Measurements from ENCODE around the gene RABAC1. TPM values are rescaled to one million over a fixed set of nuclear protein-coding genes. Genes with fewer than 3 reads are reported as not detected.

Gene RABAC1
- total RNA-seq, 1 donor from 2014 or later, result 124 TPM

DNA sequence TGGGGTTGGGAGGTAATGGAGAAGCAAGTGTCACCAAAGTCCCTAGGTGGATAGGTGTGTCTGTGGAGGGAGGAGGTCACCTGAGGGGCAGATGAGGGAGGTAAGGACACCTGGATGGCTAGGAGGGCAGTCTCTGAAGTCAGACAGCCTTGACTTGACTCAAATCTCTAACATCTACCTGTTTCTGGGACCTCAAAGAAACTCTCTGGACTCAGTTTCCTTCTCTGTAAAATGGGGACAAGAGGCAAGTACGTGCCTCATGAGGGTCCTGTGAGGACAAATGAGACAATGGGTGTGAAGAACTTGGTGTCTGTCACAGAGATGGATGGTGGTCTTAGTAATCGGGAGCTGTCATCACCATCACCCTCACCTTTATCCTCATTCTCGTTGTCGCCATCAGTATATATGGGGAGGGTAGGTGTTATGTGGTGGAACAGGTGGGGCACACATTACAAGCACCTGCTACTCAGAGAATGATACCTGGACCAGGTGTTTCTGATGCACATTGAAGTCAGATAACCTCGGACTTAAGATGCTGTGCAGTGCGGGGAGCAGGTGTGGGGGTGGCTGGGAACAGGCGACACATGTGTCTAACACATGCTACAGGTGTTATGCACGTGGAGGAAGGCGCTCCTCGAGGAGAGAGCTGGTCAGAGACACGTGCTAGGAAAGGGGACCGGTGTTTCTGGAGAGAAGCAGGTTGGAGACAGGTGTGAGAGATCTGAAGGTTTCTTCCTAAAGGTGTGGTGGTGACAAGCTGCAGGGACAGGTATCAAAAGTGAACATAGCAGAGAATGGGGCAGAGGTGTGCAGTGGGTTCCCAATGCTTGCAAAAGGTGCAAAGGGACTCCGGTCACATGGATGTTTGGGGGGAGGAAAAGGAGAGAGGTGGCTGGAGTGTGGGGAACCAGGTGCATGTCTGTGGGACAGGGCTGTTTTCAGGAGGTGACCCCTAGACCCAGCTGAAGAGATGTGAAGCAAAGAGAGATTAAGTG is 34.7 kb downstream of the RABAC1 start:
- no peak for DNase-seq (ENCODE audit: extremely low spot score, unreplicated experiment)
- no peaks in the 10 kb centered on the region for H3K9me3 Mint-ChIP-seq

DNA sequence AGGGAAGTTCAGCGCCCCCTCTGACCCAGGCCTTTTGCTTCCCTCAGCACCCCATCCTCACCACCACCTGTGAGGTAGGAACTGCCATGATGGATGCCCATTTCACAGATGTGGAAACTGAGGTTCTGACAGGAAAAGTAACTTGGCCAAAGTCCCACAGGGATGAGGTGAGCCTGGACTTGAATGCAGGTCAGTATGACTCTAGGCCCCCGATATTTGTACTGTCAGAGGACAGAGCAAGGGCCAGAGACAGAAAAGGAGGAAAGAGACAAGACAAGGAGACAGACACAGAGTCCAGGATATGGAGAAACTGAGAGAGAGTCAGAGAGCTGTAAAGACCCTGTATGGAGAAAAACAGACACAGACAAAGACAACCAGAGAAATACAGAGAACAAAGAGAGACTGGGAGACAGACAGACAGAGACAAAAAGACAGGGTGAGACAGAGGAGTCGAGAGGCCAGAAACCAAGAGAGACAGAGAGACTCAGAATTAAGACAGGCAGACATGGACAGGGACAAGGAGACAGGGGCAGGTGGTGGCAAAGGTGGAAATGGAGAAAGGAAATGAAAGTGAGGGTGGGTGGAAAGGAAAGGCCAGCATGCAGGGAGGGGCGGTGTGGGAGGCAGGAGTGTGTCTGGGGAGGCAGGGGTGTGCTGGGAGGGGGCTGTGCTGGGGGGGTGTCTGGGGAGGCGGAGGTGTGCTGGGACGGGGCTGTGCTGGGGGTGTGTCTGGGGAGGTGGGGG is 35.9 kb downstream of the RABAC1 start:
- no peak for TF ChIP-seq CTCF (conservative IDR thresholded peaks at IDR 0.05)
- peaks cover 25% of the 10 kb centered on the region for H3K27me3 Mint-ChIP-seq
- H3K4me1 Mint-ChIP-seq (ENCODE audit: unreplicated experiment), result no peaks in the 10 kb centered on the region
- H3K9me3 Mint-ChIP-seq, result no peaks in the 10 kb centered on the region
- H3K4me3 Mint-ChIP-seq, result no peak overlapping the region
- H3K27ac Mint-ChIP-seq, result no peak overlapping the region
- DNase-seq (ENCODE audit: extremely low spot score, unreplicated experiment), result no peak
- H3K36me3 Mint-ChIP-seq, result no peaks in the 10 kb centered on the region

More for the DNA sequence above, 34.7 kb downstream of the RABAC1 start:
- Mint-ChIP-seq H3K4me1 (ENCODE audit: unreplicated experiment) (peaks cover 7% of the 10 kb centered on the region), H3K27me3 (peaks cover 35% of the 10 kb centered on the region), H3K4me3 (no peak overlapping the region), H3K36me3 (no peaks in the 10 kb centered on the region), H3K27ac (no peak overlapping the region)
- no peak for TF ChIP-seq CTCF (conservative IDR thresholded peaks at IDR 0.05)

- Mint-ChIP-seq H3K4me3 (no peak overlapping the region), H3K27ac (no peak overlapping the region)
These were observed 36.5 kb downstream of the RABAC1 start for GRCh38 chr19:41922585-41922984.

DNA sequence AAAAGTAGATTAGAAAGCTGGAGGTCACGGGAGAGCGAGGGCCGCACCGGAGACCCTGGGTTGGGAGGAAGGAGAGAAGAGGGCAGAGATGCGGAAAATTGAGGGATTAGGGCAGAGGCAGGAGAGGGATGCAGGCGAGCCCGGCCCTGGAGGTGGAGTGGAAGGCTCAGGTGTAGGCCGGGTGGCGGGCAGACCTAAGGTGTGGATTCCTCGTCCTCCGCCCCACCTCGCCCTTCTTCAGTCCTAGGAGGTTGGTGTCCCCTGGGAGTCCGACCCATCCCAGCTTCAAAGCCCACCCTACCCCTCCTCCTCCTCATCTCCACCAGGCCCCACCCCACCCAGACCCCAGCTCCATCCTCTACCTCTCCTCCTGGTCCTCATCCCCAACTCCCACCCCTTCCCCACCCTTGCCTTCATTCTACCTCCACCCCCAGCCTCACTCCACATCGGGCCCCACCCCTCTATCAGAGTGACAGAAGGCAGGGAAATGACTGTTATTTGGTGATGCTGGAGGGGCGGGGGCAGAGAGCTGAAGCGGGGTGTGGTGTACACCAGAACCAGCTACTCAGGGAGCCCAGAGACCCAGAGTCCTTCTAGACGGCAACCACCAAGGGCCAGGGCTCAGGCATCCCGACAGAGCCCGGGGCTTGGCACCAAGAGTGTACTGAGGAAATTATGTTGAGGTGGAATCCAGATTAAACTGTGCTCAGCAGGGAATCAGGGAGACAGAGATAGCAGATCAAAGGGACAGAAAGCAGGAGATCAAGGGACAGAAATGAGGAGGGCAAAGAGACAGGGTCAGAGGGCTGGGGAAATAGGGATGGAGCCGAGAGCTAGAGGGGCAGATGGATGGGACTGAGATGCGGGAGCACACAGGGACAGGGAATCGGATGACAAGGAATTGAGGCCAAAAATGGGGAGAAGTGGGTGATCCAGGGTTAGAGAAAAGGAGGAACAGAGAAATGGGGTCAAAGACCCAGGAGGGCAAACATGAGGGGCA is 37.2 kb downstream of the RABAC1 start:
- Mint-ChIP-seq H3K4me1 (ENCODE audit: unreplicated experiment) (no peaks in the 10 kb centered on the region), H3K27ac (no peak overlapping the region), H3K4me3 (no peak overlapping the region), H3K27me3 (peaks cover 22% of the 10 kb centered on the region), H3K9me3 (no peaks in the 10 kb centered on the region), H3K36me3 (no peaks in the 10 kb centered on the region)
- no peak for TF ChIP-seq CTCF (conservative IDR thresholded peaks at IDR 0.05)
- DNase-seq (ENCODE audit: extremely low spot score, unreplicated experiment), result no peak

More at GRCh38 chr19:41922585-41922984, 36.5 kb downstream of the RABAC1 start:
- TF ChIP-seq CTCF (conservative IDR thresholded peaks at IDR 0.05), result no peak
- Mint-ChIP-seq H3K27me3 (peaks cover 22% of the 10 kb centered on the region), H3K36me3 (no peaks in the 10 kb centered on the region), H3K9me3 (no peaks in the 10 kb centered on the region), H3K4me1 (ENCODE audit: unreplicated experiment) (no peaks in the 10 kb centered on the region)
- no peak for DNase-seq (ENCODE audit: extremely low spot score, unreplicated experiment)

Data from type B pancreatic cell (in vitro differentiated cells).